Measurements from ENCODE around the gene HDAC2.

GRCh38 chr6:113995634-113996033 is 24.7 kb upstream of the HDAC2 start:
- no peak for TF ChIP-seq BHLHE40 (IDR thresholded peaks at IDR 0.05; ENCODE audit: borderline replicate concordance)
- TF ChIP-seq SUZ12 (IDR thresholded peaks at IDR 0.05), result no peak
- TF ChIP-seq TARDBP (IDR thresholded peaks at IDR 0.05), result no peak
- TF ChIP-seq L3MBTL2 (conservative IDR thresholded peaks at IDR 0.05), result no peak
- TF ChIP-seq NFRKB (IDR thresholded peaks at IDR 0.05), result no peak
- TF ChIP-seq SP1 (IDR thresholded peaks at IDR 0.05), result no peak
- TF ChIP-seq LEF1 (IDR thresholded peaks at IDR 0.05; ENCODE audit: borderline replicate concordance), result no peak
- TF ChIP-seq ARNT (IDR thresholded peaks at IDR 0.05), result no peak
- TF ChIP-seq FOXA1 (IDR thresholded peaks at IDR 0.05), result no peak
- TF ChIP-seq ELF4 (IDR thresholded peaks at IDR 0.05), result no peak
- no peak for TF ChIP-seq ZNF384 (IDR thresholded peaks at IDR 0.05)
- no peak for TF ChIP-seq HDGF (IDR thresholded peaks at IDR 0.05; ENCODE audit: borderline replicate concordance)
- no peak for TF ChIP-seq FOXM1 (IDR thresholded peaks at IDR 0.05; ENCODE audit: borderline replicate concordance)
